Endothelial cell of umbilical vein (primary cell): ENCODE data around the gene LPP. TPM values are rescaled to one million over a fixed set of nuclear protein-coding genes. Genes with fewer than 3 reads are reported as not detected.

ENCODE experiments used
- BruUV-seq: library from RNA; stranded (reverse); fragments of 400-500 nt; replicated peaks from 2 replicates; lab custom pipeline; 2021; lab: Mats Ljungman, UMichigan
- CTCF ChIA-PET: fragments of 300-600, 350-600 bp; sonication (Branson Sonifier 250); formaldehyde crosslinking; loops from one replicate; lab custom pipeline; 2021; ENCODE audit warnings: antibody characterized with exemption, inconsistent platforms; lab: Charles Lee
- POLR2A ChIA-PET: fragments of 300-600, 350-600 bp; sonication (Branson Sonifier 250); formaldehyde crosslinking; loops from one replicate; lab custom pipeline; 2021; ENCODE audit warnings: antibody characterized with exemption, inconsistent platforms; lab: Charles Lee
- DNase-seq: peaks from one replicate; pipeline ENCODE4 v3.0.0-alpha.2; 2011; ENCODE audit warnings: low read depth, low spot score
- FAIRE-seq: peaks from 2 replicates; lab custom pipeline; 2011; peaks lifted over from hg19 to GRCh38; lab: Jason Lieb, UNC
- H2AFZ ChIP-seq: 2 replicates; pipeline ENCODE4 v1.6.0; 2012; ENCODE audit warnings: low read depth, low read length, control low read depth, inconsistent platforms
- H3K27ac ChIP-seq: 2 replicates; pipeline ENCODE4 v1.5.1; 2011; ENCODE audit warnings: low read depth, mild to moderate bottlenecking, control low read depth, low read length, moderate library complexity; ENCODE audit not compliant: insufficient read depth
- H3K27me3 ChIP-seq, 2 experiments: 2 replicates each; pipeline versions ENCODE4 v1.6.0 to v1.6.1; 2011; ENCODE audit warnings: low read length in 2 of 2, mixed read lengths in 1 of 2; ENCODE audit not compliant: control insufficient read depth in 2 of 2, insufficient read depth in 2 of 2
- H3K36me3 ChIP-seq, 2 experiments: 2 replicates in 1 of 2; 3 replicates in 1 of 2; pipeline ENCODE4 v1.5.1; 2011; ENCODE audit warnings: low read length in 2 of 2, mild to moderate bottlenecking in 1 of 2, moderate library complexity in 1 of 2; ENCODE audit not compliant: control insufficient read depth in 2 of 2, insufficient read depth in 2 of 2; ENCODE audit errors: extremely low read depth in 1 of 2
- H3K4me1 ChIP-seq: 3 replicates; pipeline ENCODE4 v1.5.1; 2011; ENCODE audit warnings: mild to moderate bottlenecking, low read length; ENCODE audit not compliant: control insufficient read depth, insufficient read depth; ENCODE audit errors: extremely low read depth
- H3K4me2 ChIP-seq: 2 replicates; pipeline ENCODE4 v1.6.1; 2011; ENCODE audit warnings: low read length, control low read depth, mixed read lengths; ENCODE audit not compliant: insufficient read depth
- H3K4me3 ChIP-seq, 3 experiments: fragments of 200-600 bp in 1 of 3; sonication (generic), shearing (Covaris generic) in 1 of 3; replicated peaks in 1 of 3; 2 replicates each; pipeline ENCODE4 v1.5.1; 2011 to 2016; ENCODE audit warnings: control low read depth in 3 of 3, low read length in 3 of 3, mild to moderate bottlenecking in 2 of 3, inconsistent platforms in 1 of 3, low read depth in 1 of 3, moderate library complexity in 1 of 3; ENCODE audit not compliant: insufficient read depth in 1 of 3
- H3K79me2 ChIP-seq: 2 replicates; pipeline ENCODE4 v1.6.0; 2012; ENCODE audit warnings: low read length, inconsistent platforms; ENCODE audit not compliant: control insufficient read depth, insufficient read depth
- H3K9ac ChIP-seq: replicated peaks from 2 replicates; pipeline ENCODE3; 2011; ENCODE audit warnings: low read length, control low read depth; ENCODE audit not compliant: insufficient read depth; ENCODE audit errors: extremely low read depth
- H3K9me1 ChIP-seq: replicated peaks from 3 replicates; pipeline ENCODE4 v1.6.0; 2011; ENCODE audit warnings: mild to moderate bottlenecking, low read length; ENCODE audit not compliant: control insufficient read depth, insufficient read depth; ENCODE audit errors: extremely low read depth
- H3K9me3 ChIP-seq: replicated peaks from 2 replicates; pipeline ENCODE4 v1.5.1; 2012; ENCODE audit warnings: low read length, inconsistent platforms; ENCODE audit not compliant: control insufficient read depth, insufficient read depth
- H4K20me1 ChIP-seq: replicated peaks from 2 replicates; pipeline ENCODE3; 2011; ENCODE audit warnings: mild to moderate bottlenecking, low read length; ENCODE audit not compliant: control insufficient read depth, insufficient read depth; ENCODE audit errors: extremely low read depth
- CTCF ChIP-seq, 2 donors: IDR thresholded peaks; 1 replicate in 1 of 2; 2 replicates in 1 of 2; pipeline ENCODE4 v1.5.1; 2011; ENCODE audit warnings: low read length in 2 of 2, mild to moderate bottlenecking in 2 of 2, moderate library complexity in 2 of 2, control low read depth in 1 of 2, inconsistent platforms in 1 of 2, low read depth in 1 of 2; ENCODE audit not compliant: insufficient read depth in 1 of 2; ENCODE audit errors: extremely low read depth in 1 of 2
- EZH2 ChIP-seq: IDR thresholded peaks from 2 replicates; pipeline ENCODE4 v1.6.1; 2012; ENCODE audit warnings: borderline replicate concordance, low read depth, mild to moderate bottlenecking, moderate library complexity, low read length, inconsistent platforms; ENCODE audit not compliant: severe bottlenecking
- FOS ChIP-seq: IDR thresholded peaks from 2 replicates; pipeline ENCODE4 v1.6.1; 2011; ENCODE audit warnings: mild to moderate bottlenecking, low read length, moderate library complexity, borderline replicate concordance; ENCODE audit not compliant: insufficient read depth
- GATA2 ChIP-seq: IDR thresholded peaks from 2 replicates; pipeline ENCODE4 v1.7.0; 2011; ENCODE audit warnings: low read depth, mild to moderate bottlenecking, moderate library complexity, mixed read lengths, low read length; ENCODE audit not compliant: insufficient read length, insufficient read depth
- JUN ChIP-seq: IDR thresholded peaks from 2 replicates; pipeline ENCODE4 v1.6.1; 2011; ENCODE audit warnings: borderline replicate concordance, low read depth; ENCODE audit not compliant: insufficient read length, insufficient read depth
- MYC ChIP-seq: IDR thresholded peaks from one replicate; pipeline ENCODE4 v1.6.1; 2011; ENCODE audit warnings: mild to moderate bottlenecking, low read depth, low read length
- POLR2A ChIP-seq: IDR thresholded peaks from 2 replicates; pipeline ENCODE4 v1.6.1; 2012; ENCODE audit warnings: low read depth, mild to moderate bottlenecking, control low read depth, low read length
- POLR2AphosphoS5 ChIP-seq: IDR thresholded peaks from 2 replicates; pipeline ENCODE4 v1.6.1; 2012; ENCODE audit warnings: low read depth, mild to moderate bottlenecking, control low read depth, low read length, moderate library complexity; ENCODE audit not compliant: insufficient read depth
- dilution Hi-C: fragments of 300-500 bp; cut with MboI; formaldehyde crosslinking; loops from one replicate; pipeline ENCODE4 v1.15.0; 2019; ENCODE audit warnings: low sequenced_read_pairs; ENCODE audit not compliant: extremely low pct_ligation_motif_present
- intact Hi-C: fragments of 100-400 bp; cut with micrococcal nuclease; formaldehyde crosslinking; loops from one replicate; pipeline ENCODE4 v1.10.0; 2022
- polyA plus RNA-seq, 4 experiments: library from polyadenylated mRNA; depleted of rRNA in 3 of 4; stranded (reverse) in 3 of 4; unstranded in 1 of 4; fragments of >200 nt; gene quantifications; 2 replicates each; pipeline versions ENCODE4 v1.2.1 to v1.2.3, GENCODE V29; 2011 to 2012; ENCODE audit warnings: missing spikeins in 1 of 4
- total RNA-seq: library from RNA; stranded (reverse); gene quantifications from 2 replicates; pipeline ENCODE4 v1.2.3, GENCODE V29; 2021
- TF ChIP-seq, protein P1 (sequence below): IDR thresholded peaks from 2 replicates; pipeline ENCODE4 v1.6.1; 2011; ENCODE audit not compliant: insufficient read depth, insufficient read length

LPP gene
- total and polyA plus RNA-seq, 2 donors (not counting 3 experiments of a cell fraction or from before 2014, with no cell fraction given): 16.9 to 153 TPM

DNA sequence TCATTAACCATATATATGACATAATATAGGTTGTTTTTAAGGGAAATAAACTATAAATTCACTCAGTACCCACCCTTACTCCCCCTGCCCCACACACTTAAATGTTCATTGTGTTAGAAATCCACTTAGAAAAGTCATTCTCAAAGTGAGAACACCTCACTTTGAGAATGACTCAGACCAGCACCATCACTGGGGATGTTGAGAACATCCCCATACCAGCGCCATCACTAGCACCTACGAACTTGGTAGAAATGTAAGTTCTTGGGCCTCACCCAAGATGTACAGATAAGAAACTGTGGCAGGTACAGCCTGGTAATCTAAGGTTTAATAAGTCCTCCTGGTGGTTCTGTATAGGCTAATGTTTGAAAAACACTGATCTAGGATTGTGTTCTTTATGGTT is 362.6 kb downstream of the LPP start:
- no peak overlapping the region for H3K4me2 ChIP-seq
- dilution Hi-C loops (no loop called here), intact Hi-C loops (no loop called here)
- no TSS peak for BruUV-seq
- peaks cover 6% of the 10 kb centered on the region for H3K4me1 ChIP-seq
- H3K9me3 ChIP-seq: no peaks in the 10 kb centered on the region
- H4K20me1 ChIP-seq: no peaks in the 10 kb centered on the region
- no peaks in the 10 kb centered on the region for H3K27me3 ChIP-seq
- ChIA-PET POLR2A (interaction anchor here (0.9 kb wide), 1 partner anchor 8 kb away, joined by 3 read pairs; no protein-coding TSS in a partner anchor), CTCF (no interaction called here)
- no peak for FAIRE-seq
- no peak overlapping the region for H2AFZ ChIP-seq
- H3K9ac ChIP-seq: no peak overlapping the region
- DNase-seq: no peak
- H3K4me3 ChIP-seq: no peak overlapping the region
- H3K9me1 ChIP-seq: no peaks in the 10 kb centered on the region
- TF ChIP-seq POLR2A (no peak), EZH2 (no peak)
- no peaks in the 10 kb centered on the region for H3K79me2 ChIP-seq
- H3K36me3 ChIP-seq: no peaks in the 10 kb centered on the region
- no peak overlapping the region for H3K27ac ChIP-seq

- FAIRE-seq: no peak
- no peaks in the 10 kb centered on the region for H4K20me1 ChIP-seq
- dilution Hi-C loops: no loop called here
- H3K9me1 ChIP-seq: no peaks in the 10 kb centered on the region
- no peak overlapping the region for H3K27ac ChIP-seq
- H3K4me3 ChIP-seq: no peak overlapping the region
- no peaks in the 10 kb centered on the region for H3K27me3 ChIP-seq
- no peaks in the 10 kb centered on the region for H3K9me3 ChIP-seq
- CTCF ChIA-PET: interaction anchor here (2.9 kb wide), 1 partner anchor 12 kb away, joined by 10 read pairs; no protein-coding TSS in a partner anchor
- no peak overlapping the region for H3K4me2 ChIP-seq
- BruUV-seq: no TSS peak
- no peak overlapping the region for H3K9ac ChIP-seq
- no peaks in the 10 kb centered on the region for H3K79me2 ChIP-seq
- intact Hi-C loops: no loop called here
- no peak for DNase-seq
- H3K4me1 ChIP-seq: peaks cover 6% of the 10 kb centered on the region
- no peak overlapping the region for H2AFZ ChIP-seq
- POLR2A ChIA-PET: no interaction called here
- H3K36me3 ChIP-seq: no peaks in the 10 kb centered on the region
- TF ChIP-seq, protein P1, sequence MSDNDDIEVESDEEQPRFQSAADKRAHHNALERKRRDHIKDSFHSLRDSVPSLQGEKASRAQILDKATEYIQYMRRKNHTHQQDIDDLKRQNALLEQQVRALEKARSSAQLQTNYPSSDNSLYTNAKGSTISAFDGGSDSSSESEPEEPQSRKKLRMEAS: no peak
- no peak for TF ChIP-seq JUN
- no peak for TF ChIP-seq GATA2
- TF ChIP-seq EZH2: no peak
- no peak for TF ChIP-seq CTCF (IDR thresholded peaks at IDR 0.05; ENCODE audit: extremely low read depth in 1 of 2, insufficient read depth in 1 of 2, low read depth in 1 of 2, low read length in 2 of 2)
- no peak for TF ChIP-seq POLR2A
- no peak for TF ChIP-seq FOS
- no peak for TF ChIP-seq POLR2AphosphoS5
- TF ChIP-seq MYC: no peak
Measured at GRCh38 chr3:188518416-188518815, 364.5 kb downstream of the LPP start.
